Smooth muscle cell (in vitro differentiated cells): ENCODE measurements around the gene HLA-DQB2. TPM values are rescaled to one million over a fixed set of nuclear protein-coding genes. Genes with fewer than 3 reads are reported as not detected.

ENCODE experiments used
- DNase-seq: peaks from one replicate; lab custom pipeline; 2025; ENCODE audit not compliant: unreplicated experiment; lab: John Stamatoyannopoulos, UW
- H2AFZ ChIP-seq: fragments of 200-600 bp; sonication (generic); 2 replicates; pipeline ENCODE4 v1.6.0; 2016; ENCODE audit warnings: antibody characterized with exemption, low read depth, mild to moderate bottlenecking
- H3F3A ChIP-seq: fragments of 200-600 bp; sonication (generic); 2 replicates; pipeline ENCODE4 v1.6.0; 2017; ENCODE audit warnings: antibody characterized with exemption, low read depth
- H3K27ac ChIP-seq: fragments of 200-600 bp; sonication (generic); 2 replicates; pipeline ENCODE4 v1.5.1; 2016; ENCODE audit warnings: low read depth, mild to moderate bottlenecking
- H3K27me3 ChIP-seq: fragments of 200-600 bp; sonication (generic); 2 replicates; pipeline ENCODE4 v1.6.1; 2016; ENCODE audit warnings: low read depth, mild to moderate bottlenecking
- H3K36me3 ChIP-seq: fragments of 200-600 bp; sonication (generic); 2 replicates; pipeline ENCODE4 v1.5.1; 2016; ENCODE audit warnings: low read depth
- H3K4me1 ChIP-seq: fragments of 200-600 bp; sonication (generic); 2 replicates; pipeline ENCODE4 v1.5.1; 2016; ENCODE audit warnings: low read depth
- H3K4me2 ChIP-seq: fragments of 200-600 bp; sonication (generic); 2 replicates; pipeline ENCODE4 v1.6.0; 2016; ENCODE audit warnings: mild to moderate bottlenecking
- H3K4me3 ChIP-seq: fragments of 200-600 bp; sonication (generic); 2 replicates; pipeline ENCODE4 v1.5.1; 2016; ENCODE audit warnings: mild to moderate bottlenecking
- H3K79me2 ChIP-seq: fragments of 200-600 bp; sonication (generic); 2 replicates; pipeline ENCODE4 v1.6.0; 2016; ENCODE audit warnings: low read depth, mild to moderate bottlenecking
- H3K9ac ChIP-seq: fragments of 200-600 bp; sonication (generic); 2 replicates; pipeline ENCODE4 v1.6.0; 2016; ENCODE audit warnings: low read depth
- H3K9me3 ChIP-seq: fragments of 200-600 bp; sonication (generic); replicated peaks from 2 replicates; pipeline ENCODE4 v1.5.1; 2016; ENCODE audit warnings: low read depth
- H4K20me1 ChIP-seq: fragments of 200-600 bp; sonication (generic); 2 replicates; pipeline ENCODE4 v1.6.0; 2016; ENCODE audit warnings: low read depth
- CTCF ChIP-seq: fragments of 200-600 bp; sonication (generic); IDR thresholded peaks from 2 replicates; pipeline ENCODE4 v1.5.1; 2017; ENCODE audit warnings: borderline replicate concordance, mild to moderate bottlenecking, antibody characterized with exemption; ENCODE audit not compliant: insufficient read depth, poor library complexity, severe bottlenecking
- WGBS: methylation state at CpG from one replicate; pipeline ENCODE4 v1.1.7; 2016; ENCODE audit warnings: low lambda C conversion rate; 5-methylcytosine and 5-hydroxymethylcytosine counted together
- polyA plus RNA-seq: library from polyadenylated mRNA; unstranded; fragments of >200 nt; fragmentation: Nextera tagmentation; extraction: Ambion mirVana; gene quantifications from 2 replicates; pipeline ENCODE4 v1.2.1, GENCODE V29; 2016
- total RNA-seq: library from RNA; depleted of rRNA; stranded (reverse); fragments of >200 nt; gene quantifications from 2 replicates; pipeline ENCODE4 v1.2.3, GENCODE V29; 2014

HLA-DQB2 gene
- total and polyA plus RNA-seq, 2 experiments from 2014 or later = not detected

GRCh38 chr6:32803416-32803815, 40.1 kb upstream of the HLA-DQB2 start:
- Histone ChIP-seq H3K27ac (no peak overlapping the region), H3K4me2 (no peak overlapping the region), H3K79me2 (no peaks in the 10 kb centered on the region), H3K9ac (no peak overlapping the region), H2AFZ (no peak overlapping the region), H3K27me3 (peaks cover 49% of the 10 kb centered on the region), H3K4me1 (no peaks in the 10 kb centered on the region), H3K9me3 (no peaks in the 10 kb centered on the region), H3F3A (no peaks in the 10 kb centered on the region), H3K4me3 (no peak overlapping the region), H3K36me3 (no peaks in the 10 kb centered on the region), H4K20me1 (no peaks in the 10 kb centered on the region)
- no peak for TF ChIP-seq CTCF
- WGBS = 82% methylated on average over 2 of the region's 2 CpGs
- DNase-seq = no peak

GRCh38 chr6:32799740-32800139, 36.4 kb upstream of the HLA-DQB2 start:
- Histone ChIP-seq H3K27ac (no peak overlapping the region), H3K36me3 (no peaks in the 10 kb centered on the region), H3K4me1 (peaks cover 3% of the 10 kb centered on the region), H2AFZ (no peak overlapping the region), H3K4me2 (no peak overlapping the region), H3K4me3 (no peak overlapping the region), H3K9me3 (no peaks in the 10 kb centered on the region), H3F3A (no peaks in the 10 kb centered on the region), H3K9ac (no peak overlapping the region), H4K20me1 (no peaks in the 10 kb centered on the region), H3K79me2 (no peaks in the 10 kb centered on the region), H3K27me3 (peaks cover 39% of the 10 kb centered on the region)
- no peak for TF ChIP-seq CTCF
- no peak for DNase-seq
- 62% methylated on average over 3 of the region's 3 CpGs for WGBS

GRCh38 chr6:32799168-32799567, 35.8 kb upstream of the HLA-DQB2 start:
- DNase-seq = no peak
- TF ChIP-seq CTCF = no peak
- no peaks in the 10 kb centered on the region for H3K79me2 ChIP-seq
- H3K27ac ChIP-seq = no peak overlapping the region
- no peak overlapping the region for H3K4me3 ChIP-seq
- H3K27me3 ChIP-seq = peaks cover 37% of the 10 kb centered on the region
- no peaks in the 10 kb centered on the region for H3F3A ChIP-seq
- no peaks in the 10 kb centered on the region for H4K20me1 ChIP-seq
- H3K9ac ChIP-seq = no peak overlapping the region
- no peak overlapping the region for H2AFZ ChIP-seq
- H3K36me3 ChIP-seq = no peaks in the 10 kb centered on the region
- 94% methylated on average over 3 of the region's 3 CpGs for WGBS
- H3K4me1 ChIP-seq = peaks cover 3% of the 10 kb centered on the region
- H3K4me2 ChIP-seq = no peak overlapping the region
- H3K9me3 ChIP-seq = no peaks in the 10 kb centered on the region
